T-helper 2 cell treated with Interferon-gamma antibody and Interleukin-4, amounts not matched to agents 5 μg/mL and 100 μg/mL, for 36 hours (primary cell): ENCODE data around the gene LRRC26.

Source experiments
- DNase-seq: peaks from one replicate; pipeline ENCODE4 v3.0.0; 2021; ENCODE audit warnings: low spot score
- H3K27ac Mint-ChIP-seq: one replicate; pipeline ENCODE4 v1.8.0; 2021; ENCODE audit warnings: mild to moderate bottlenecking, mixed read lengths
- H3K27me3 Mint-ChIP-seq: one replicate; pipeline ENCODE4 v1.8.0; 2021; ENCODE audit warnings: low read depth, mixed read lengths
- H3K36me3 Mint-ChIP-seq: one replicate; pipeline ENCODE4 v1.8.0; 2021; ENCODE audit warnings: low read depth, mixed read lengths
- H3K4me1 Mint-ChIP-seq: one replicate; pipeline ENCODE4 v1.8.0; 2021; ENCODE audit warnings: low read depth, mixed read lengths
- H3K4me3 Mint-ChIP-seq: one replicate; pipeline ENCODE4 v1.8.0; 2022; ENCODE audit warnings: mild to moderate bottlenecking, moderate library complexity, mixed read lengths
- H3K9me3 Mint-ChIP-seq: one replicate; pipeline ENCODE4 v1.8.0; 2021; ENCODE audit warnings: mixed read lengths

LRRC26 gene

GRCh38 chr9:137183980-137184595 lies 14.2 kb upstream of the LRRC26 start:
- H3K4me3 Mint-ChIP-seq: no peak overlapping the region
- H3K9me3 Mint-ChIP-seq: no peaks in the 10 kb centered on the region
- H3K4me1 Mint-ChIP-seq: peaks cover 10% of the 10 kb centered on the region
- no peaks in the 10 kb centered on the region for H3K27me3 Mint-ChIP-seq
- H3K36me3 Mint-ChIP-seq: peaks cover 23% of the 10 kb centered on the region
- no peak overlapping the region for H3K27ac Mint-ChIP-seq
- DNase-seq: no peak

DNA sequence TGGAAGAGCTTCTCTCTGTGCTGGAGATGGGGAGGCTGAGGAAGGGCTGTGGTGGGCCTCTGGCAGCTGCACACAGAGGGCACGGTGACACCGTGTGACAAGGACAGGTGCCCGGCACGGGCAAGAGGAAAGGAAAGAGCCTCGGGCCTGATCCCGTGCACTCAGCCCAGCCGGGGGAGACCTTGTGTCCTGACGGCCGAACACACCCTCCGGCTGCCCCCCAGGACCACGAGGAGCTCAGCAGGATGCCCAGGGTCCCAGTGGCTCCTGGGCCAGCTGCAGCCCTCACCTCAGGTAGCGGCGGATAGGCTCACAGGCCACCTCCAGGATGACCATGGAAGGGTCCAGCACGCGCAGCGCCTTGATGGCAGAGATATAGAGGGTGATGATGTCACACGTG lies 13.0 kb upstream of the LRRC26 start:
- Mint-ChIP-seq H3K9me3 (no peaks in the 10 kb centered on the region), H3K36me3 (peaks cover 21% of the 10 kb centered on the region), H3K27me3 (no peaks in the 10 kb centered on the region), H3K4me1 (peaks cover 10% of the 10 kb centered on the region), H3K27ac (no peak overlapping the region), H3K4me3 (no peak overlapping the region)
- DNase-seq: no peak

- no peak for DNase-seq
- H3K4me3 Mint-ChIP-seq: no peak overlapping the region
- H3K9me3 Mint-ChIP-seq: no peaks in the 10 kb centered on the region
- peaks cover 21% of the 10 kb centered on the region for H3K36me3 Mint-ChIP-seq
- peaks cover under 1% of the 10 kb centered on the region for H3K4me1 Mint-ChIP-seq
- H3K27ac Mint-ChIP-seq: no peak overlapping the region
- H3K27me3 Mint-ChIP-seq: no peaks in the 10 kb centered on the region
Measured at GRCh38 chr9:137181680-137182079, 11.8 kb upstream of the LRRC26 start.

DNA sequence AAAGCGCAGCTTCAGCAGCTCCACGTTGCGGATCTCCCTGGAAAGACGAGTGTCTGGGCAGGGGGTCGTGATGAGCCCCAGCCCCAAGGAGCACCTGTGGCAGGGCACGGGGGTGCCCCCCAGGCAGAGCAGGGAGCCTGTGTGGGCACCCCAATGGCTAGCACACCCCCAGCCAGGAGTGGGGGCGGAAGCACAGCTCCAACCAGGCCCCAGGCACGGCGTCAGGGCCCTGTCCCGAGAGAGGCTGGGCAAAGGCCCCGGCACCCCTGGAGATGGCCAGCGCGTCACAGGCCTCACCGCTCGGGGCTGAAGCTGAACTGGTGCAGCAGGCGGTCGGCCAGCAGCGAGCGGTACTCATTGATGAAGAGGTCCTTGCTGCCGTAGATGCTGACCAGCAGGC lies 10.6 kb upstream of the LRRC26 start:
- Mint-ChIP-seq H3K27ac (no peak overlapping the region), H3K4me1 (no peaks in the 10 kb centered on the region), H3K27me3 (no peaks in the 10 kb centered on the region), H3K36me3 (peaks cover 21% of the 10 kb centered on the region), H3K4me3 (no peak overlapping the region), H3K9me3 (no peaks in the 10 kb centered on the region)
- DNase-seq: no peak

GRCh38 chr9:137179761-137180160 lies 9.9 kb upstream of the LRRC26 start:
- Mint-ChIP-seq H3K36me3 (peaks cover 21% of the 10 kb centered on the region), H3K4me1 (no peaks in the 10 kb centered on the region), H3K27me3 (no peaks in the 10 kb centered on the region), H3K27ac (no peak overlapping the region), H3K4me3 (no peak overlapping the region), H3K9me3 (no peaks in the 10 kb centered on the region)
- DNase-seq: no peak

- Mint-ChIP-seq H3K27ac (no peak overlapping the region), H3K9me3 (no peaks in the 10 kb centered on the region), H3K27me3 (no peaks in the 10 kb centered on the region), H3K4me1 (no peaks in the 10 kb centered on the region), H3K4me3 (no peak overlapping the region), H3K36me3 (peaks cover 16% of the 10 kb centered on the region)
- no peak for DNase-seq
Measured at GRCh38 chr9:137178939-137179630, 9.2 kb upstream of the LRRC26 start.

GRCh38 chr9:137178201-137178938 lies 8.5 kb upstream of the LRRC26 start:
- no peak overlapping the region for H3K4me3 Mint-ChIP-seq
- H3K27me3 Mint-ChIP-seq: peaks cover 2% of the 10 kb centered on the region
- H3K4me1 Mint-ChIP-seq: no peaks in the 10 kb centered on the region
- DNase-seq: no peak
- no peaks in the 10 kb centered on the region for H3K9me3 Mint-ChIP-seq
- no peak overlapping the region for H3K27ac Mint-ChIP-seq
- H3K36me3 Mint-ChIP-seq: peaks cover 12% of the 10 kb centered on the region

- no peak for DNase-seq
- H3K36me3 Mint-ChIP-seq: peaks cover 4% of the 10 kb centered on the region
- no peaks in the 10 kb centered on the region for H3K4me1 Mint-ChIP-seq
- H3K27ac Mint-ChIP-seq: no peak overlapping the region
- H3K9me3 Mint-ChIP-seq: no peaks in the 10 kb centered on the region
- H3K27me3 Mint-ChIP-seq: peaks cover 9% of the 10 kb centered on the region
- H3K4me3 Mint-ChIP-seq: no peak overlapping the region
Measured at GRCh38 chr9:137176302-137177182, 6.7 kb upstream of the LRRC26 start.

DNA sequence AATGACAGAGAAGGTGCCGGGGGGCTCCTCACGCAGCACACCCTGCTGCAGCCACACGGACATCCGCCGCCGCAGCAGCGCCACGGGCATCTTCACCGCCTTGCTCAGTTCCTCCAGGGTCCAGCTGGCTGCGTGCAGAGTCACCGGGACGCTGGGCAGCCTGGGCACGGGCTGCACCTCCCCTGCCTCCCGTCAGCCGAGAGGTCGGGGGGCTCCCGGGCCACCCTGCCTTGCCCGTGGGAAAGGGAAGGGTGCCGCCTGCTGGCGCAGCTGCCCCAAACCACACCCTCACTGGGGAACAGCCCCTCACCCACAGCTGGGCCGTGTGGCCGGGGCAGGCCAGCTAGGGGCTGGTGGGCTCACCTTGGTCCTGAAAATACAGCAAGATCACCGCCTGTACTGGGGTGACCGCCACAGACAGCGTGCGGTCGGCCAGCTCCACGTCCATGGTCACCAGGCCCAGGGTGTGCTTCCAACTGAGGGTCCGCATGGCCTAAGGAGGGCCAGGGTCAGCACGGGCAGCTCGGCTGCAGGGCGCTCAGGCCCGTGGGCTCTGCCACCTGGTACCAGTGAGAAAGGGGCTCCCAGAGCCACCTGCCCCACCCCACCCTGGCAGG lies 5.6 kb upstream of the LRRC26 start:
- no peaks in the 10 kb centered on the region for H3K9me3 Mint-ChIP-seq
- H3K36me3 Mint-ChIP-seq: peaks cover 4% of the 10 kb centered on the region
- peaks cover 17% of the 10 kb centered on the region for H3K27me3 Mint-ChIP-seq
- no peak for DNase-seq
- no peak overlapping the region for H3K27ac Mint-ChIP-seq
- no peaks in the 10 kb centered on the region for H3K4me1 Mint-ChIP-seq
- H3K4me3 Mint-ChIP-seq: no peak overlapping the region

GRCh38 chr9:137174722-137175293 lies 5.0 kb upstream of the LRRC26 start:
- Mint-ChIP-seq H3K4me3 (no peak overlapping the region), H3K9me3 (no peaks in the 10 kb centered on the region), H3K4me1 (no peaks in the 10 kb centered on the region), H3K36me3 (peaks cover 4% of the 10 kb centered on the region), H3K27me3 (peaks cover 22% of the 10 kb centered on the region), H3K27ac (no peak overlapping the region)
- DNase-seq: no peak

- H3K27me3 Mint-ChIP-seq: peaks cover 22% of the 10 kb centered on the region
Measured at GRCh38 chr9:137173796-137174664, 4.2 kb upstream of the LRRC26 start.

DNA sequence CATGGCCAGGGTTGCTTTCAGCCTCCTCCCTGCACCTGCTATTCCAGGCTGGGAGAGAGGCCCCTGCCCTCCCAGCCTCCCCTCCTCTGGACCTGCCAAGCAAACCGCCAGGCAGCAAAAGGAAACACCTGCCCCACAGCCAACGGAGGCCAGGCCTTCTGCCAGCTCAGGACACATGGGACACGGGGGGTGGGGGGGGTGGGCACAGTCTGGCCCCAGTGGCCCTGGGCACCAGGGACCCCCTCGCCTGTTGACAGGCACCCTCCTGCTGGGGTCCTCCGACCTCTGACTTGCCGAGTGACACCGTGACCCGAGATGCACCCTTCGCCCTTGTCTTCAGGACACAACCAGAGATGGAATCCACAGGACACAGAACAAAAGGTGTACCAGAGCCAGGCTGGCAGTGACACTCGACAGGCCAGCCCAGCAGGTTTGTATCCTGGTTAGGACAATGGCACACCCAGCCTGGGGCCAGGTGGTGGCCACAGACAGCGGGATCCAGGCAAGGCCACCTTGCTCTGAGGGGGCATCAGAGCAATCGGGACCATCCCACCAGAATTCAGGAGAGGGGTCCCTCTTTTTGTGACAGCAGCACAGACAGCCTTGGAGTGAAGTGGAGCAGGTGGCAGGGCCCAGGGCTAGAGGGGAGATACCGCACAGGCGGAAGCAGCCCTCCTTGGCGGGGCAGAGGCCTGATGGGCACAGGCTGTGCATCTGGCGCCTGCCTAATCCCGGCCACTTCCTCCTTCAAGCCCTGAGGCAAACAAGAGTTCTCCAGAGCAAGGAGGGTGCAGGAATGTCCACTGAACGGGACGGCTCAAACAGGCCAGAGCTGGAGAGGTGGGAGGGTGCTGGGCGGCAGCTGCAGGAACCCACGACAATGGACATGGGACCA lies 3.3 kb upstream of the LRRC26 start:
- Mint-ChIP-seq H3K4me3 (no peak overlapping the region), H3K4me1 (no peaks in the 10 kb centered on the region), H3K27me3 (peaks cover 24% of the 10 kb centered on the region), H3K36me3 (peaks cover 4% of the 10 kb centered on the region), H3K9me3 (no peaks in the 10 kb centered on the region), H3K27ac (no peak overlapping the region)
- no peak for DNase-seq

More at GRCh38 chr9:137173796-137174664, 4.2 kb upstream of the LRRC26 start:
- no peak for DNase-seq
- no peak overlapping the region for H3K27ac Mint-ChIP-seq
- no peak overlapping the region for H3K4me3 Mint-ChIP-seq
- H3K4me1 Mint-ChIP-seq: no peaks in the 10 kb centered on the region
- peaks cover 4% of the 10 kb centered on the region for H3K36me3 Mint-ChIP-seq
- no peaks in the 10 kb centered on the region for H3K9me3 Mint-ChIP-seq
